GM19438 (cell line): Measurements from ENCODE around the gene SS18.

Source experiments
- ATAC-seq: cut with Tn5 transposase; IDR thresholded peaks from one replicate; pipeline ENCODE4 v1.9.1; 2021; ENCODE audit warnings: low read depth; ENCODE audit not compliant: unreplicated experiment

SS18 gene

GRCh38 chr18:26073758-26074157 is 16.7 kb downstream of the SS18 start:
- no peak for ATAC-seq

GRCh38 chr18:26071725-26072124 is 18.7 kb downstream of the SS18 start:
- no peak for ATAC-seq

- no peak for ATAC-seq
These were observed 19.4 kb downstream of the SS18 start for GRCh38 chr18:26071020-26071419.

- no peak for ATAC-seq
These were observed 31.1 kb downstream of the SS18 start for GRCh38 chr18:26059357-26059756.

GRCh38 chr18:26057344-26057773 is 33.1 kb downstream of the SS18 start:
- ATAC-seq = no peak

- ATAC-seq = no peak
These were observed 34.1 kb downstream of the SS18 start for GRCh38 chr18:26056291-26056690.

- no peak for ATAC-seq
These were observed 37.9 kb downstream of the SS18 start for GRCh38 chr18:26052505-26052904.

GRCh38 chr18:26051843-26052242 is 38.6 kb downstream of the SS18 start:
- ATAC-seq = no peak

GRCh38 chr18:26046419-26047077 is 43.9 kb downstream of the SS18 start:
- ATAC-seq = no peak

- no peak for ATAC-seq
These were observed 45.6 kb downstream of the SS18 start for GRCh38 chr18:26044807-26045206.

- ATAC-seq = no peak
These were observed 50.3 kb downstream of the SS18 start for GRCh38 chr18:26040051-26040656.

- ATAC-seq = no peak
These were observed 51.2 kb downstream of the SS18 start for GRCh38 chr18:26039203-26039602.

- no peak for ATAC-seq
These were observed 53.8 kb downstream of the SS18 start for GRCh38 chr18:26036635-26037034.

GRCh38 chr18:26034850-26035497 is 55.4 kb downstream of the SS18 start:
- no peak for ATAC-seq

GRCh38 chr18:26022585-26022984 is 67.8 kb downstream of the SS18 start:
- ATAC-seq = no peak

GRCh38 chr18:26021061-26021754 is 69.2 kb downstream of the SS18 start:
- ATAC-seq = no peak

- ATAC-seq = no peak
These were observed 72.5 kb downstream of the SS18 start for GRCh38 chr18:26017929-26018328.

GRCh38 chr18:26014462-26014861 is 76.0 kb downstream of the SS18 start:
- ATAC-seq = no peak

GRCh38 chr18:26008619-26009018 is 81.8 kb downstream of the SS18 start:
- no peak for ATAC-seq

GRCh38 chr18:26008096-26008495 is 82.3 kb downstream of the SS18 start:
- no peak for ATAC-seq

- no peak for ATAC-seq
These were observed 84.5 kb downstream of the SS18 start for GRCh38 chr18:26005950-26006349.
